Measurements from ENCODE around the gene TRHDE. TPM values are rescaled to one million over a fixed set of nuclear protein-coding genes. Genes with fewer than 3 reads are reported as not detected.
"Not testable (repeated sequence)": the region's sequence is repeated elsewhere in the genome, so short reads cannot be mapped to it uniquely, and the experiment has no call there.

TRHDE gene
- total RNA-seq, 1 experiment from 2014 or later, result not detected

GRCh38 chr12:72676556-72676955 is 404.4 kb downstream of the TRHDE start:
- in situ Hi-C loops (cut with HindIII; ENCODE audit: low sequenced_read_pairs), result no loop called here
- DNase-seq (ENCODE audit: low spot score), result no peak

- no peak for DNase-seq (ENCODE audit: low spot score)
- in situ Hi-C loops (cut with HindIII; ENCODE audit: low sequenced_read_pairs), result no loop called here
Observed at GRCh38 chr12:72677139-72677538, 405.0 kb downstream of the TRHDE start.

GRCh38 chr12:72677846-72678245 is 405.7 kb downstream of the TRHDE start:
- in situ Hi-C loops (cut with HindIII; ENCODE audit: low sequenced_read_pairs), result no loop called here
- no peak for DNase-seq (ENCODE audit: low spot score)

- no peak for DNase-seq (ENCODE audit: low spot score)
- in situ Hi-C loops (cut with HindIII; ENCODE audit: low sequenced_read_pairs), result no loop called here
Observed at GRCh38 chr12:72679147-72679757, 407.1 kb downstream of the TRHDE start.

- no peak for DNase-seq (ENCODE audit: low spot score)
- in situ Hi-C loops (cut with HindIII; ENCODE audit: low sequenced_read_pairs), result no loop called here
Observed at GRCh38 chr12:72681028-72681427, 408.9 kb downstream of the TRHDE start.

- no peak for DNase-seq (ENCODE audit: low spot score)
- in situ Hi-C loops (cut with HindIII; ENCODE audit: low sequenced_read_pairs), result no loop called here
Observed at GRCh38 chr12:72684491-72684890, 412.3 kb downstream of the TRHDE start.

- in situ Hi-C loops (cut with HindIII; ENCODE audit: low sequenced_read_pairs), result no loop called here
- no peak for DNase-seq (ENCODE audit: low spot score)
Observed at GRCh38 chr12:72692338-72692737, 420.2 kb downstream of the TRHDE start.

GRCh38 chr12:72694193-72694592 is 422.0 kb downstream of the TRHDE start:
- DNase-seq (ENCODE audit: low spot score), result no peak
- in situ Hi-C loops (cut with HindIII; ENCODE audit: low sequenced_read_pairs), result no loop called here

GRCh38 chr12:72699362-72699761 is 427.2 kb downstream of the TRHDE start:
- in situ Hi-C loops (cut with HindIII; ENCODE audit: low sequenced_read_pairs), result no loop called here
- no peak for DNase-seq (ENCODE audit: low spot score)

GRCh38 chr12:72712025-72712424 is 439.9 kb downstream of the TRHDE start:
- in situ Hi-C loops (cut with HindIII; ENCODE audit: low sequenced_read_pairs); DNase-seq (ENCODE audit: low spot score): not testable (repeated sequence)

GRCh38 chr12:72716221-72716620 is 444.1 kb downstream of the TRHDE start:
- in situ Hi-C loops (cut with HindIII; ENCODE audit: low sequenced_read_pairs), result no loop called here

GRCh38 chr12:72717036-72717435 is 444.9 kb downstream of the TRHDE start:
- no peak for DNase-seq (ENCODE audit: low spot score)
- in situ Hi-C loops (cut with HindIII; ENCODE audit: low sequenced_read_pairs), result no loop called here

More at GRCh38 chr12:72716221-72716620, 444.1 kb downstream of the TRHDE start:
- DNase-seq (ENCODE audit: low spot score), result no peak

Measured in G401 (cell line).